ENCODE data around the gene ZNF511. TPM values are rescaled to one million over a fixed set of nuclear protein-coding genes. Genes with fewer than 3 reads are reported as not detected.
A peak's percentile ranks its signal among the peaks of the same experiment; 100 is the strongest.

The ZNF511 gene
- total RNA-seq, 1 experiment from 2014 or later, result 89.4 TPM

DNA sequence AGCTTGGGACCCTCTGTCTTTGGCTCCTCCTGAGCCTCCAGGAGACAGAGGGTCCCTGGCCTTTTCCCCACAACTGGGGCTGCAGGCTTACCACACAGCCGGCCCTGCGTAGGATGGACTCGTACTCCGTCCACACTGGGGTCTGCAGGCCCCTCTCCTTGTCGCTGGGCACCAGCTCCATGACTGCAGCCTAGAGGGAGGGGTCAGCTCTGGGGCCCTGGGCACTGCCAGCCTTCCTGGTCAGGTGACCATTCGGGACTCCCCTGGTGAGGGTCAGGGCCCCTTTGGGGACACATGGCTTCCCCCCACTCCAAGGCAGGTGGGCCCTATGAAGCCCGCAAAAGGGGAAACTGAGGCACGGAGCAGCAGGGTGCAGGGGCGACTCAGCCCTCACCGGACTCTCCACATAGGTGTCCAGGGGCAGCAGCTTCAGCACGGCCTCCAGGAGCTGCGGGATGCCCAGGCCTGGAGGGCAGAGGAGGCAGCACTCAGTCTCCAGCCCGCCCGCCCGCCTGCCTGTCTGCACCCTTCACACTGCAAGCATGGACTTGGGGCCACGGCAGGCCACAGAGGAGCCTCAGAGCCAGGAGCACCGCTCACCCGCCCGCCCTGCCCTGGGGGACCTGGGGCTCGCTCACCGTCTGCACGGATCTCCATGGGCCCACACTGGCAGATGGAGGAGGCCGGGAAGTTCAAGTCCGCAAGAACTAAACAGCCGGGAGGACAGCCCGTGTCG lies 48.0 kb downstream of the ZNF511 start:
- H4K91ac ChIP-seq (ENCODE audit: insufficient read length, low read depth, low read length), result no peak overlapping the region
- no peak overlapping the region for H2BK120ac ChIP-seq (ENCODE audit: low read depth, low read length, poor library complexity, severe bottlenecking)
- no peak overlapping the region for H3K18ac ChIP-seq (ENCODE audit: insufficient read length, low read depth, low read length)
- H3K79me2 ChIP-seq (ENCODE audit: insufficient read depth, low read length), result no peaks in the 10 kb centered on the region
- H3K14ac ChIP-seq (ENCODE audit: insufficient read depth, low read length), result 0 out of 2 replicates have a peak overlapping the region, but pooled peaks have one; percentile 11
- no peak overlapping the region for H2AK5ac ChIP-seq (ENCODE audit: insufficient read length, low read length)
- no peak overlapping the region for H3K23ac ChIP-seq (ENCODE audit: insufficient read length, low read depth, low read length)
- H3K4me1 Mint-ChIP-seq, result peaks cover 0 to 2% of the 10 kb centered on the region in 2 experiments; a peak in 1 of 4 replicates
- H3K9me3 ChIP-seq (ENCODE audit: control insufficient read depth, low read depth, low read length), result no peaks in the 10 kb centered on the region
- no peaks in the 10 kb centered on the region for H4K20me1 ChIP-seq (ENCODE audit: control insufficient read depth, insufficient read depth, insufficient read length)
- H3K4me1 ChIP-seq (ENCODE audit: insufficient read depth, low read length), result no peaks in the 10 kb centered on the region
- no peak overlapping the region for H3K27ac ChIP-seq (ENCODE audit: insufficient read length, low read depth, low read length)
- H2BK20ac ChIP-seq (ENCODE audit: low read depth, low read length, poor library complexity, severe bottlenecking), result no peak overlapping the region
- no peak overlapping the region for H4K5ac ChIP-seq (ENCODE audit: insufficient read length, low read depth, low read length)
- H3K36me3 Mint-ChIP-seq (ENCODE audit: insufficient read depth in 1 of 3, low read depth in 3 of 3), result peaks cover 5 to 7% (median 5%) of the 10 kb centered on the region in 3 experiments; a peak in 6 of 7 replicates
- no peak for TF ChIP-seq CTCF (conservative IDR thresholded peaks at IDR 0.05)
- no peak overlapping the region for H4K8ac ChIP-seq (replicated peaks; ENCODE audit: insufficient read length, low read depth, low read length)
- no CpG with 5 or more reads among the region's 27 CpGs for WGBS (ENCODE audit: extremely low coverage, insufficient read length, low lambda C conversion rate)
- H3T11ph ChIP-seq (ENCODE audit: low read length), result no peak overlapping the region
- no peak for DNase-seq
- H3K79me1 ChIP-seq (ENCODE audit: insufficient read depth, low read depth, low read length, poor library complexity, severe bottlenecking), result no peaks in the 10 kb centered on the region
- H2BK5ac ChIP-seq (ENCODE audit: insufficient read length, low read length), result no peak overlapping the region
- peak overlapping the region; percentile 35 for H3K4me2 ChIP-seq (ENCODE audit: insufficient read depth, insufficient read length, low read length)
- no peak overlapping the region for H2AFZ ChIP-seq (ENCODE audit: low read length)
- no peak overlapping the region for H3K4ac ChIP-seq (ENCODE audit: low read depth, low read length)
- H3K9me3 Mint-ChIP-seq, result no peaks in the 10 kb centered on the region
- no peaks in the 10 kb centered on the region for H3K23me2 ChIP-seq (ENCODE audit: insufficient read length, low read depth, low read length, poor library complexity, severe bottlenecking)
- peak overlapping the region; percentile 75 to 83 for H3K4me3 Mint-ChIP-seq
- no peak overlapping the region for H2BK15ac ChIP-seq (ENCODE audit: low read depth, low read length)
- no peak overlapping the region for H3K9ac ChIP-seq (ENCODE audit: extremely low read depth, insufficient read length, low read length)
- H3K27ac Mint-ChIP-seq, result no peak overlapping the region; a peak in 1 of 7 replicates
- H3K27me3 ChIP-seq (ENCODE audit: insufficient read depth, low read length), result no peaks in the 10 kb centered on the region; the same call in 1 of the 2 replicates
- H3K56ac ChIP-seq (ENCODE audit: insufficient read length, low read depth, low read length), result no peak overlapping the region
- peaks cover 24% of the 10 kb centered on the region for H3K27me3 Mint-ChIP-seq (ENCODE audit: low read depth)
- H2BK12ac ChIP-seq (ENCODE audit: insufficient read length, low read depth, low read length), result no peak overlapping the region
